Measurements from ENCODE around the gene KIF12. TPM values are rescaled to one million over a fixed set of nuclear protein-coding genes. Genes with fewer than 3 reads are reported as not detected.

KIF12 gene
- total and polyA plus RNA-seq, 2 donors (not counting 3 experiments of a cell fraction or from before 2014, with no cell fraction given): 0.46 to 0.97 TPM

DNA sequence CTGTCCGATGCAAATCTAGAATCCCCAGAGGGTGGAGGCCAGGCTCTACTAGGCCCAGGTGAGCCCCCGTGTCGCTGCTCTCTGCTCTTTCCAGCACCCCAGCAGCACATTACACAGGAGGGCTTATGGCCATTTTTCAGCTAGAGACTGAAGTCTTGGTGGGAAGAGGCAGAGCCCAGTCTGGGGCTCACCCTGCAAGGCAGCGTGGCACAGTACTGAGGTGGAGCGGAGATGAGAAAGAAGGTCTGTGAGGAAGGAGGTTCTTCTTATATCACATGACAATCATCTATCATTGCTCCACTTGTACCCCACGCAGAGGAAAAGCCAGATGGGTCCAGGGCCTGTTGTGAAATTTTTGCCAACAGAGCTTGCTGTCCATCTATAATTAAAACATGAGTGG is 10.0 kb upstream of the KIF12 start:
- Histone ChIP-seq H3K27me3 (ENCODE audit: control insufficient read depth in 2 of 2, insufficient read depth in 2 of 2, low read length in 2 of 2) (peaks cover 8 to 13% of the 10 kb centered on the region in 2 experiments), H3K9me1 (replicated peaks; ENCODE audit: control insufficient read depth, extremely low read depth, insufficient read depth, low read length) (no peaks in the 10 kb centered on the region), H3K4me1 (ENCODE audit: control insufficient read depth, extremely low read depth, insufficient read depth, low read length) (peaks cover 10% of the 10 kb centered on the region), H2AFZ (ENCODE audit: low read depth, low read length) (no peak overlapping the region), H3K4me2 (ENCODE audit: insufficient read depth, low read length) (no peak overlapping the region), H3K4me3 (replicated peaks in 1 of 3; ENCODE audit: insufficient read depth in 1 of 3, low read depth in 1 of 3, low read length in 3 of 3) (no peak overlapping the region), H3K79me2 (ENCODE audit: control insufficient read depth, insufficient read depth, low read length) (no peaks in the 10 kb centered on the region), H3K9ac (replicated peaks; ENCODE audit: extremely low read depth, insufficient read depth, low read length) (no peak overlapping the region), H3K27ac (ENCODE audit: insufficient read depth, low read depth, low read length) (no peak overlapping the region), H3K9me3 (replicated peaks; ENCODE audit: control insufficient read depth, insufficient read depth, low read length) (no peaks in the 10 kb centered on the region), H3K36me3 (ENCODE audit: control insufficient read depth in 2 of 2, extremely low read depth in 1 of 2, insufficient read depth in 2 of 2, low read length in 2 of 2) (no peaks in the 10 kb centered on the region), H4K20me1 (replicated peaks; ENCODE audit: control insufficient read depth, extremely low read depth, insufficient read depth, low read length) (no peaks in the 10 kb centered on the region)
- dilution Hi-C loops (cut with MboI; ENCODE audit: extremely low pct_ligation_motif_present, low sequenced_read_pairs) (no loop called here), intact Hi-C loops (cut with micrococcal nuclease) (no loop called here)
- DNase-seq (ENCODE audit: low read depth, low spot score): no peak
- POLR2A ChIA-PET: no interaction called here
- CTCF ChIA-PET: interaction anchor here (1.4 to 6.5 kb wide), 15 partner anchors 9 to 180 kb away, joined by 4 to 277 read pairs (median 28); partner anchors contain the start of genes COL27A1 and KIF12
- no TSS peak for BruUV-seq (replicated peaks)
- TF ChIP-seq POLR2AphosphoS5 (IDR thresholded peaks at IDR 0.05; ENCODE audit: insufficient read depth, low read depth, low read length) (no peak), JUN (IDR thresholded peaks at IDR 0.05; ENCODE audit: borderline replicate concordance, insufficient read depth, insufficient read length, low read depth) (no peak), MYC (IDR thresholded peaks at IDR 0.05; ENCODE audit: low read depth, low read length) (no peak), FOS (IDR thresholded peaks at IDR 0.05; ENCODE audit: borderline replicate concordance, insufficient read depth, low read length) (no peak), GATA2 (IDR thresholded peaks at IDR 0.05; ENCODE audit: insufficient read depth, insufficient read length, low read depth, low read length) (no peak), EZH2 (IDR thresholded peaks at IDR 0.05; ENCODE audit: borderline replicate concordance, low read depth, low read length, severe bottlenecking) (no peak), POLR2A (IDR thresholded peaks at IDR 0.05; ENCODE audit: low read depth, low read length) (no peak)
- TF ChIP-seq, protein P1, sequence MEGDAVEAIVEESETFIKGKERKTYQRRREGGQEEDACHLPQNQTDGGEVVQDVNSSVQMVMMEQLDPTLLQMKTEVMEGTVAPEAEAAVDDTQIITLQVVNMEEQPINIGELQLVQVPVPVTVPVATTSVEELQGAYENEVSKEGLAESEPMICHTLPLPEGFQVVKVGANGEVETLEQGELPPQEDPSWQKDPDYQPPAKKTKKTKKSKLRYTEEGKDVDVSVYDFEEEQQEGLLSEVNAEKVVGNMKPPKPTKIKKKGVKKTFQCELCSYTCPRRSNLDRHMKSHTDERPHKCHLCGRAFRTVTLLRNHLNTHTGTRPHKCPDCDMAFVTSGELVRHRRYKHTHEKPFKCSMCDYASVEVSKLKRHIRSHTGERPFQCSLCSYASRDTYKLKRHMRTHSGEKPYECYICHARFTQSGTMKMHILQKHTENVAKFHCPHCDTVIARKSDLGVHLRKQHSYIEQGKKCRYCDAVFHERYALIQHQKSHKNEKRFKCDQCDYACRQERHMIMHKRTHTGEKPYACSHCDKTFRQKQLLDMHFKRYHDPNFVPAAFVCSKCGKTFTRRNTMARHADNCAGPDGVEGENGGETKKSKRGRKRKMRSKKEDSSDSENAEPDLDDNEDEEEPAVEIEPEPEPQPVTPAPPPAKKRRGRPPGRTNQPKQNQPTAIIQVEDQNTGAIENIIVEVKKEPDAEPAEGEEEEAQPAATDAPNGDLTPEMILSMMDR (IDR thresholded peaks at IDR 0.05; ENCODE audit: extremely low read depth in 1 of 2, insufficient read depth in 1 of 2, low read depth in 1 of 2, low read length in 2 of 2): no peak
- TF ChIP-seq, protein P2, sequence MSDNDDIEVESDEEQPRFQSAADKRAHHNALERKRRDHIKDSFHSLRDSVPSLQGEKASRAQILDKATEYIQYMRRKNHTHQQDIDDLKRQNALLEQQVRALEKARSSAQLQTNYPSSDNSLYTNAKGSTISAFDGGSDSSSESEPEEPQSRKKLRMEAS (IDR thresholded peaks at IDR 0.05; ENCODE audit: insufficient read depth, insufficient read length): no peak
- no peak for FAIRE-seq
